Effector memory CD4-positive, alpha-beta T cell (primary cell): ENCODE measurements around the gene APOBEC3B.
"Not testable (repeated sequence)": the region's sequence is repeated elsewhere in the genome, so short reads cannot be mapped to it uniquely, and the experiment has no call there.

ENCODE experiments used
- DNase-seq, 3 donors: peaks; one replicate each; pipeline ENCODE4 v3.0.0-alpha.2; 2020
- H3K27ac ChIP-seq: 2 replicates; pipeline ENCODE4 v1.7.0; 2013; ENCODE audit warnings: mild to moderate bottlenecking, low read length, moderate library complexity; ENCODE audit not compliant: insufficient read depth, poor library complexity, severe bottlenecking
- H3K27me3 ChIP-seq: replicated peaks from 2 replicates; pipeline ENCODE4 v1.7.0; 2013; ENCODE audit warnings: mild to moderate bottlenecking, low read length; ENCODE audit not compliant: insufficient read depth, control insufficient read depth, poor library complexity, severe bottlenecking
- H3K36me3 ChIP-seq: 2 replicates; pipeline ENCODE4 v1.7.0; 2013; ENCODE audit warnings: mild to moderate bottlenecking, low read length, moderate library complexity; ENCODE audit not compliant: control insufficient read depth, insufficient read depth
- H3K4me1 ChIP-seq: 2 replicates; pipeline ENCODE4 v1.7.0; 2013; ENCODE audit warnings: low read length, mild to moderate bottlenecking; ENCODE audit not compliant: control insufficient read depth, insufficient read depth, poor library complexity, severe bottlenecking
- H3K4me3 ChIP-seq: 2 replicates; pipeline ENCODE4 v1.7.0; 2013; ENCODE audit warnings: low read length, low read depth, mild to moderate bottlenecking; ENCODE audit not compliant: insufficient read depth, poor library complexity, severe bottlenecking
- H3K9me3 ChIP-seq: 2 replicates; pipeline ENCODE4 v1.7.0; 2013; ENCODE audit warnings: mild to moderate bottlenecking, low read length, moderate library complexity; ENCODE audit not compliant: control insufficient read depth

APOBEC3B gene

GRCh38 chr22:38942702-38943101 lies 39.4 kb upstream of the APOBEC3B start:
- Histone ChIP-seq H3K9me3 (no peaks in the 10 kb centered on the region), H3K4me1 (peaks cover 9% of the 10 kb centered on the region), H3K27ac (no peak overlapping the region), H3K36me3 (no peaks in the 10 kb centered on the region), H3K4me3 (no peak overlapping the region), H3K27me3 (peaks cover 5% of the 10 kb centered on the region)
- DNase-seq: no peak

- Histone ChIP-seq H3K27me3 (peaks cover 5% of the 10 kb centered on the region), H3K36me3 (no peaks in the 10 kb centered on the region), H3K9me3 (no peaks in the 10 kb centered on the region), H3K4me3 (no peak overlapping the region), H3K27ac (no peak overlapping the region), H3K4me1 (peaks cover 9% of the 10 kb centered on the region)
- no peak for DNase-seq
Observed at GRCh38 chr22:38943201-38943600, 38.9 kb upstream of the APOBEC3B start.

- DNase-seq: no peak
- Histone ChIP-seq H3K4me3 (no peak overlapping the region), H3K27me3 (peaks cover 5% of the 10 kb centered on the region), H3K36me3 (no peaks in the 10 kb centered on the region), H3K4me1 (peaks cover 9% of the 10 kb centered on the region), H3K9me3 (no peaks in the 10 kb centered on the region), H3K27ac (no peak overlapping the region)
Observed at GRCh38 chr22:38943882-38944281, 38.3 kb upstream of the APOBEC3B start.

- Histone ChIP-seq H3K9me3 (no peaks in the 10 kb centered on the region), H3K36me3 (no peaks in the 10 kb centered on the region), H3K4me3 (no peak overlapping the region), H3K4me1 (peaks cover 9% of the 10 kb centered on the region), H3K27me3 (peaks cover 5% of the 10 kb centered on the region), H3K27ac (no peak overlapping the region)
- no peak for DNase-seq
Observed at GRCh38 chr22:38944653-38945052, 37.5 kb upstream of the APOBEC3B start.

- not testable (repeated sequence) for H3K27me3 ChIP-seq, H3K36me3 ChIP-seq, H3K4me3 ChIP-seq, H3K27ac ChIP-seq, H3K4me1 ChIP-seq, H3K9me3 ChIP-seq, DNase-seq
Observed at GRCh38 chr22:38945706-38946338, 36.3 kb upstream of the APOBEC3B start.

GRCh38 chr22:38946771-38947170 lies 35.4 kb upstream of the APOBEC3B start:
- H3K27ac ChIP-seq: no peak overlapping the region
- peaks cover under 1% of the 10 kb centered on the region for H3K4me1 ChIP-seq
- no peaks in the 10 kb centered on the region for H3K36me3 ChIP-seq
- H3K9me3 ChIP-seq: no peaks in the 10 kb centered on the region
- no peaks in the 10 kb centered on the region for H3K27me3 ChIP-seq
- no peak for DNase-seq
- H3K4me3 ChIP-seq: no peak overlapping the region

GRCh38 chr22:38947321-38948140 lies 34.6 kb upstream of the APOBEC3B start:
- no peak for DNase-seq
- Histone ChIP-seq H3K9me3 (no peaks in the 10 kb centered on the region), H3K27me3 (no peaks in the 10 kb centered on the region), H3K4me3 (no peak overlapping the region), H3K4me1 (no peaks in the 10 kb centered on the region), H3K27ac (no peak overlapping the region), H3K36me3 (no peaks in the 10 kb centered on the region)

- H3K9me3 ChIP-seq: no peaks in the 10 kb centered on the region
- DNase-seq: no peak
- H3K27ac ChIP-seq: no peak overlapping the region
- no peaks in the 10 kb centered on the region for H3K4me1 ChIP-seq
- no peaks in the 10 kb centered on the region for H3K27me3 ChIP-seq
- H3K4me3 ChIP-seq: no peak overlapping the region
- H3K36me3 ChIP-seq: no peaks in the 10 kb centered on the region
Observed at GRCh38 chr22:38948181-38948940, 33.8 kb upstream of the APOBEC3B start.

- H3K27me3 ChIP-seq: no peaks in the 10 kb centered on the region
- no peak overlapping the region for H3K4me3 ChIP-seq
Observed at GRCh38 chr22:38949889-38950405, 32.2 kb upstream of the APOBEC3B start.

More at GRCh38 chr22:38949889-38950405, 32.2 kb upstream of the APOBEC3B start:
- no peaks in the 10 kb centered on the region for H3K9me3 ChIP-seq
- no peak for DNase-seq
- H3K4me1 ChIP-seq: no peaks in the 10 kb centered on the region
- no peaks in the 10 kb centered on the region for H3K36me3 ChIP-seq
- no peak overlapping the region for H3K27ac ChIP-seq
